ENCODE measurements around the gene WDR83.

DNA sequence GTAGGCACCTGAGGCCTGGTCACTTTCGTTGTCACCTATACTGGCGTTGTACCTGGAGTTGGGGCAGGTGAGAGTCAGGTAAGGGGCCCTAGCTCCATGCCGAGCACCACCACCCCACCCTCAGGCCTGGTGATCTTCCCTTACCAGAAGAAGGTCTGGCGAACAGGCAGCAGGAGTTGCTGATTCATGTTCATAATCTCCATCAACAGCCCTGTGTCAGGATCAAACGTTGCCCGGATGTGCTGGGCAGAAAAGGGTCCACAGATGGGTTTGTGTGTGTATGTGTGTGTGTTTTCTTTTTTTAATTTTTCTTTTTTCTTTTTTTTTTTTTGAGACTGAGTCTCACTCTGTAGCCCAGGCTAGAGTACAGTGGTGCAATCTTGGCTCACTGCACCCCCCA is 14.4 kb upstream of the WDR83 start:
- TF ChIP-seq CTCF (conservative IDR thresholded peaks at IDR 0.05; ENCODE audit: low read depth in 2 of 2) (no peak), EZH2 (IDR thresholded peaks at IDR 0.05; ENCODE audit: low read depth, unreplicated experiment) (no peak), REST (IDR thresholded peaks at IDR 0.05; ENCODE audit: unreplicated experiment) (no peak), JUNB (IDR thresholded peaks at IDR 0.05; ENCODE audit: unreplicated experiment) (no peak), EZH2phosphoT487 (IDR thresholded peaks at IDR 0.05; ENCODE audit: unreplicated experiment) (no peak)
